ENCODE data around the gene STAT6.

The STAT6 gene

GRCh38 chr12:57142121-57142520 is 31.0 kb upstream of the STAT6 start:
- Histone ChIP-seq H2AFZ (ENCODE audit: low read depth, low read length, severe bottlenecking) (no peak overlapping the region), H3K9ac (ENCODE audit: low read length) (no peak overlapping the region), H3K4me2 (ENCODE audit: low read depth, low read length, poor library complexity, severe bottlenecking) (no peak overlapping the region), H3F3A (ENCODE audit: insufficient read depth) (no peaks in the 10 kb centered on the region), H3K79me2 (ENCODE audit: insufficient read depth, low read length) (no peaks in the 10 kb centered on the region), H3K27me3 (ENCODE audit: low read length) (no peaks in the 10 kb centered on the region), H3K9me3 (ENCODE audit: insufficient read depth, low read length) (no peaks in the 10 kb centered on the region), H3K27ac (ENCODE audit: low read depth, low read length) (no peak overlapping the region), H3K9me2 (replicated peaks; ENCODE audit: insufficient read depth, low read length) (no peaks in the 10 kb centered on the region), H3K4me3 (ENCODE audit: insufficient read depth, low read length, poor library complexity, severe bottlenecking) (no peak overlapping the region), H4K20me1 (ENCODE audit: low read depth, low read length) (no peaks in the 10 kb centered on the region), H3K36me3 (ENCODE audit: low read length) (no peaks in the 10 kb centered on the region)
- no peak for TF ChIP-seq EZH2phosphoT487 (conservative IDR thresholded peaks at IDR 0.05; ENCODE audit: low read length)
- no peak for TF ChIP-seq CTCF (IDR thresholded peaks at IDR 0.05; ENCODE audit: insufficient read depth, low read length, poor library complexity, severe bottlenecking)

GRCh38 chr12:57141249-57141648 is 30.1 kb upstream of the STAT6 start:
- Histone ChIP-seq H3K4me2 (ENCODE audit: low read depth, low read length, poor library complexity, severe bottlenecking) (no peak overlapping the region), H4K20me1 (ENCODE audit: low read depth, low read length) (no peaks in the 10 kb centered on the region), H3K27ac (ENCODE audit: low read depth, low read length) (no peak overlapping the region), H3K27me3 (ENCODE audit: low read length) (no peaks in the 10 kb centered on the region), H3K79me2 (ENCODE audit: insufficient read depth, low read length) (no peaks in the 10 kb centered on the region), H3K9me2 (replicated peaks; ENCODE audit: insufficient read depth, low read length) (no peaks in the 10 kb centered on the region), H3K36me3 (ENCODE audit: low read length) (no peaks in the 10 kb centered on the region), H3K9ac (ENCODE audit: low read length) (no peak overlapping the region), H3K4me3 (ENCODE audit: insufficient read depth, low read length, poor library complexity, severe bottlenecking) (no peak overlapping the region), H3F3A (ENCODE audit: insufficient read depth) (no peaks in the 10 kb centered on the region), H2AFZ (ENCODE audit: low read depth, low read length, severe bottlenecking) (no peak overlapping the region), H3K9me3 (ENCODE audit: insufficient read depth, low read length) (no peaks in the 10 kb centered on the region)
- no peak for TF ChIP-seq CTCF (IDR thresholded peaks at IDR 0.05; ENCODE audit: insufficient read depth, low read length, poor library complexity, severe bottlenecking)
- TF ChIP-seq EZH2phosphoT487 (conservative IDR thresholded peaks at IDR 0.05; ENCODE audit: low read length): no peak

GRCh38 chr12:57139796-57140649 is 28.9 kb upstream of the STAT6 start:
- Histone ChIP-seq H3K9ac (ENCODE audit: low read length) (no peak overlapping the region), H3K4me3 (ENCODE audit: insufficient read depth, low read length, poor library complexity, severe bottlenecking) (no peak overlapping the region), H3K36me3 (ENCODE audit: low read length) (no peaks in the 10 kb centered on the region), H3F3A (ENCODE audit: insufficient read depth) (no peaks in the 10 kb centered on the region), H3K4me2 (ENCODE audit: low read depth, low read length, poor library complexity, severe bottlenecking) (no peak overlapping the region), H3K9me2 (replicated peaks; ENCODE audit: insufficient read depth, low read length) (no peaks in the 10 kb centered on the region), H3K27ac (ENCODE audit: low read depth, low read length) (no peak overlapping the region), H4K20me1 (ENCODE audit: low read depth, low read length) (no peaks in the 10 kb centered on the region), H3K27me3 (ENCODE audit: low read length) (no peaks in the 10 kb centered on the region), H2AFZ (ENCODE audit: low read depth, low read length, severe bottlenecking) (no peak overlapping the region), H3K79me2 (ENCODE audit: insufficient read depth, low read length) (no peaks in the 10 kb centered on the region), H3K9me3 (ENCODE audit: insufficient read depth, low read length) (no peaks in the 10 kb centered on the region)
- no peak for TF ChIP-seq CTCF (IDR thresholded peaks at IDR 0.05; ENCODE audit: insufficient read depth, low read length, poor library complexity, severe bottlenecking)
- TF ChIP-seq EZH2phosphoT487 (conservative IDR thresholded peaks at IDR 0.05; ENCODE audit: low read length): no peak

Data from SU-DHL-6 (cell line).